ENCODE results near the gene MORC1.

GRCh38 chr3:109127553-109127952, 9.6 kb upstream of the MORC1 start:
- TF ChIP-seq CTCF (conservative IDR thresholded peaks at IDR 0.05 in 1 of 2, IDR thresholded peaks at IDR 0.05 in 1 of 2; ENCODE audit: extremely low read depth in 1 of 2, insufficient read depth in 1 of 2, low read depth in 1 of 2, low read length in 2 of 2) = no peak
- TF ChIP-seq EZH2 (IDR thresholded peaks at IDR 0.05; ENCODE audit: borderline replicate concordance, low read length) = no peak
